ENCODE measurements around the gene SMARCD3. TPM values are rescaled to one million over a fixed set of nuclear protein-coding genes. Genes with fewer than 3 reads are reported as not detected.
A peak's percentile ranks its signal among the peaks of the same experiment; 100 is the strongest.

Gene SMARCD3
- total and polyA plus RNA-seq, 2 donors from 2014 or later: 46.4 to 52.5 TPM

DNA sequence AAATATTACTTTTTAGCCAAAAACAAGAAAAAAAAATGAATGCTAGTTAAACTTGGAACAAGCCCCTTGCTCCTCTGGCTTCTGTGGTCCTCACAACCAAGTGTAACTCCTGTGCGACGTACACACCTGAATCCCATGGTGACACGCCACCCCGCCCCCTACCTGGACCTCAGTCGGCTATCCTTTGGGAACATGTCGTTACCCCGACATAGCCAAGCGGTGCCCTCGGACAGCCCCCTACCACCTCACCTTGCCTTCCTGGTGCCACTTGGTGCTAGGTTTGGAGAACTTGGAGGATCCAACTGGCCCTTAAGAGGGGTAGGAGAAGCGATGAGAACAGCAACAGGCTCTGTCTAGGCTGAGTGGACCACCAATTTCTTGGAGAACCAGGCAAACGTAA lies 12.0 kb upstream of the SMARCD3 start:
- Histone ChIP-seq H3K27ac (ENCODE audit: low read depth in 2 of 2, low read length in 2 of 2) (no peak overlapping the region), H3K27me3 (ENCODE audit: control insufficient read depth, insufficient read depth, low read length) (no peaks in the 10 kb centered on the region), H3K9ac (ENCODE audit: low read length in 3 of 3) (no peak overlapping the region), H3K4me1 (ENCODE audit: control insufficient read depth in 2 of 3, insufficient read depth in 2 of 3, low read depth in 1 of 3, low read length in 3 of 3) (no peaks in the 10 kb centered on the region), H3K9me3 (ENCODE audit: control insufficient read depth in 2 of 3, insufficient read depth in 1 of 3, low read length in 3 of 3) (no peaks in the 10 kb centered on the region), H3K4me3 (ENCODE audit: low read length in 3 of 3) (no peak overlapping the region), H3K36me3 (ENCODE audit: control insufficient read depth in 2 of 3, insufficient read depth in 3 of 3, low read length in 3 of 3) (no peaks in the 10 kb centered on the region)
- intact Hi-C loops (cut with DNase I): no loop called here
- TF ChIP-seq, protein P1, sequence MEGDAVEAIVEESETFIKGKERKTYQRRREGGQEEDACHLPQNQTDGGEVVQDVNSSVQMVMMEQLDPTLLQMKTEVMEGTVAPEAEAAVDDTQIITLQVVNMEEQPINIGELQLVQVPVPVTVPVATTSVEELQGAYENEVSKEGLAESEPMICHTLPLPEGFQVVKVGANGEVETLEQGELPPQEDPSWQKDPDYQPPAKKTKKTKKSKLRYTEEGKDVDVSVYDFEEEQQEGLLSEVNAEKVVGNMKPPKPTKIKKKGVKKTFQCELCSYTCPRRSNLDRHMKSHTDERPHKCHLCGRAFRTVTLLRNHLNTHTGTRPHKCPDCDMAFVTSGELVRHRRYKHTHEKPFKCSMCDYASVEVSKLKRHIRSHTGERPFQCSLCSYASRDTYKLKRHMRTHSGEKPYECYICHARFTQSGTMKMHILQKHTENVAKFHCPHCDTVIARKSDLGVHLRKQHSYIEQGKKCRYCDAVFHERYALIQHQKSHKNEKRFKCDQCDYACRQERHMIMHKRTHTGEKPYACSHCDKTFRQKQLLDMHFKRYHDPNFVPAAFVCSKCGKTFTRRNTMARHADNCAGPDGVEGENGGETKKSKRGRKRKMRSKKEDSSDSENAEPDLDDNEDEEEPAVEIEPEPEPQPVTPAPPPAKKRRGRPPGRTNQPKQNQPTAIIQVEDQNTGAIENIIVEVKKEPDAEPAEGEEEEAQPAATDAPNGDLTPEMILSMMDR (IDR thresholded peaks at IDR 0.05; ENCODE audit: borderline replicate concordance, extremely low read depth, insufficient read depth): no peak
- DNase-seq: peak in 1 of 5 donors; percentile 76
- FAIRE-seq: no peak

DNA sequence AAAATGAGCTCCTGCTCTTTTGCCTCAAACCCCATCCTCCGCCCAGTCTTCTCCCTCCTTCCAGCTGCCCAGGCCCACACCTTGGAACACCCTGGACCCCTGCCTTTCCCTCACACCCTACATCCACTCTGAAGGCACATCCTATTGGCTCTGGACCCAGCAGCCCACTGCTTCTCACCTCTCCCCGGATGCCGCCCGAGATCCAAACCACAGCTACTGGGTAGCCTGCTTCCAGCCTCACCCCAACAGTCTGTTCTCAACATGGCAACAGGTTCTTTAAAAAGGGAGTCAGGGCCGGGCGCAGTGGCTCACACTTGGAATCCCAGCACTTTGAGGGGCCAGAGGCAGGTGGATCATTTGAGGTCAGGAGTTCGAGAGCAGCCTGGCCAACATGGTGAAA lies 9.5 kb upstream of the SMARCD3 start:
- Histone ChIP-seq H3K4me3 (ENCODE audit: low read length in 3 of 3) (no peak overlapping the region), H3K27ac (ENCODE audit: low read depth in 2 of 2, low read length in 2 of 2) (no peak overlapping the region), H3K36me3 (ENCODE audit: control insufficient read depth in 2 of 3, insufficient read depth in 3 of 3, low read length in 3 of 3) (no peaks in the 10 kb centered on the region), H3K27me3 (ENCODE audit: control insufficient read depth, insufficient read depth, low read length) (no peaks in the 10 kb centered on the region), H3K4me1 (ENCODE audit: control insufficient read depth in 2 of 3, insufficient read depth in 2 of 3, low read depth in 1 of 3, low read length in 3 of 3) (peaks cover 0 to 3% (median 0%) of the 10 kb centered on the region in 3 donors), H3K9ac (ENCODE audit: low read length in 3 of 3) (no peak overlapping the region), H3K9me3 (ENCODE audit: control insufficient read depth in 2 of 3, insufficient read depth in 1 of 3, low read length in 3 of 3) (no peaks in the 10 kb centered on the region)
- intact Hi-C loops (cut with DNase I): no loop called here
- no peak for DNase-seq
- no peak for FAIRE-seq
- TF ChIP-seq, protein P1 (IDR thresholded peaks at IDR 0.05; ENCODE audit: borderline replicate concordance, extremely low read depth, insufficient read depth): no peak

DNA sequence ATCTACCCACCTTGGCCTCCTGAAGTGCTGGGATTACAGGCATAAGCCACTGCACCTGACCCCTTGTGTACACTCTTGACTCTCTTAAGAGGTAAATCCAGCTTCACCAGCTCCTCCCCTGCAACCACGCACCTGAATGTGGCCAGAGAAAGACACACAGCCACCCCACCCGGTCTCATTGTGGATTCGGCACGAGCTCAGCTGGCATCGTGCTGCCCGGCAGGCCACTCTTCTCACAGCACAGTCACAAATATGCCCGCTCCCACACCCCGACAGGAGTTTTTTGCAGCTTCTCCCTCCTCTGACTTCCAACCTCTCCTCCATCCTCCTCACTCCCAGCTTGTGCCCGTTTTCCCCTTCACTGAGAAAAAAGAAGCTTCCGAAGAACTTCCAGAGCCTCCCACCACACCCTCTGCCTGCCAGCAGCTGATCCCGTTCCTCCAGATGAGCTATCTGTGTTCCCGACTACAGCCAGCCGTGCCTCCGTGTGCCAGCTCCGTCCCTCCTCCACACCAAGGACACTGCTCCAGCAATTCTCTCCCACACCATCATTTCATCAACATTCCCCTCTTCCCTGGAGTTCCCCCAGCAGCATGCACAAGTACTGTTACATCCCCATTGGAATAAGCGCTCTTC lies 8.0 kb upstream of the SMARCD3 start:
- Histone ChIP-seq H3K27ac (ENCODE audit: low read depth in 2 of 2, low read length in 2 of 2) (no peak overlapping the region), H3K4me1 (ENCODE audit: control insufficient read depth in 2 of 3, insufficient read depth in 2 of 3, low read depth in 1 of 3, low read length in 3 of 3) (peaks cover 0 to 12% (median 0%) of the 10 kb centered on the region in 3 donors), H3K9me3 (ENCODE audit: control insufficient read depth in 2 of 3, insufficient read depth in 1 of 3, low read length in 3 of 3) (no peaks in the 10 kb centered on the region), H3K9ac (ENCODE audit: low read length in 3 of 3) (no peak overlapping the region), H3K27me3 (ENCODE audit: control insufficient read depth, insufficient read depth, low read length) (no peaks in the 10 kb centered on the region), H3K4me3 (ENCODE audit: low read length in 3 of 3) (no peak overlapping the region), H3K36me3 (ENCODE audit: control insufficient read depth in 2 of 3, insufficient read depth in 3 of 3, low read length in 3 of 3) (no peaks in the 10 kb centered on the region)
- TF ChIP-seq, protein P1 (IDR thresholded peaks at IDR 0.05; ENCODE audit: borderline replicate concordance, extremely low read depth, insufficient read depth): no peak
- intact Hi-C loops (cut with DNase I): no loop called here
- DNase-seq (peak in 1 of 5 donors; percentile 35), FAIRE-seq (no peak)

DNA sequence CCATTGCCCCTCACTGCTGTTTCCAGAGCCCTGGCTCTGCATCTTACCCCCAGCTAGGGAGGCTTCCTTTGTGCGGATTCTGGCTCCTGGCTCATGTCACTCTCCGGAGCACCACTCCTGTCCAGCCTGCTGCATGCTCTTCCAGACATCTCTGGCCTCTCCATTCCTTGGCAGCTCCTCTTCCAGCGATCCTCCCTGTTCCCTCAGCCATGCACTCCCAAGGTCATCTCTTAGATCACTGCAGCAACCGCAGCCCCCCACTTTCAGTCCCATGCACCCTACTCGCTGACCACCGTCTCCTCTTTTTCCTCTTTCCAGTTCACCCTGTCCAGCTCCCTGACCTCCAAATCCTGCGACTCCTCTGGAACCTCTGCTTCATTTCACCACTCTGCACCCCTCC lies 6.9 kb upstream of the SMARCD3 start:
- Histone ChIP-seq H3K36me3 (ENCODE audit: control insufficient read depth in 2 of 3, insufficient read depth in 3 of 3, low read length in 3 of 3) (no peaks in the 10 kb centered on the region), H3K4me3 (ENCODE audit: low read length in 3 of 3) (no peak overlapping the region), H3K9me3 (ENCODE audit: control insufficient read depth in 2 of 3, insufficient read depth in 1 of 3, low read length in 3 of 3) (no peaks in the 10 kb centered on the region), H3K27ac (ENCODE audit: low read depth in 2 of 2, low read length in 2 of 2) (no peak overlapping the region), H3K9ac (ENCODE audit: low read length in 3 of 3) (no peak overlapping the region), H3K4me1 (ENCODE audit: control insufficient read depth in 2 of 3, insufficient read depth in 2 of 3, low read depth in 1 of 3, low read length in 3 of 3) (peaks cover 8 to 20% (median 8%) of the 10 kb centered on the region in 3 donors), H3K27me3 (ENCODE audit: control insufficient read depth, insufficient read depth, low read length) (no peaks in the 10 kb centered on the region)
- TF ChIP-seq, protein P1 (IDR thresholded peaks at IDR 0.05; ENCODE audit: borderline replicate concordance, extremely low read depth, insufficient read depth): no peak
- intact Hi-C loops (cut with DNase I): no loop called here
- no peak for FAIRE-seq
- peak in 1 of 5 donors; percentile 41 for DNase-seq

Measured in kidney (tissue), 14 donors.